GM19372 (cell line): Measurements from ENCODE around the gene ZBTB4.

Experiments
- ATAC-seq: cut with Tn5 transposase; IDR thresholded peaks from one replicate; pipeline ENCODE4 v1.9.1; 2021; ENCODE audit warnings: mild to moderate bottlenecking, low read depth, moderate library complexity; ENCODE audit not compliant: unreplicated experiment

ZBTB4 gene

GRCh38 chr17:7444682-7445618, 34.5 kb downstream of the ZBTB4 start, which contains the start of gene CHRNB1:
TSS of gene CHRNB1 (plus strand) at chr17:7445061. CDS start at chr17:7445128, 67 bp downstream.
- ATAC-seq, result no peak

GRCh38 chr17:7443499-7444485, 35.6 kb downstream of the ZBTB4 start:
- ATAC-seq, result no peak

- ATAC-seq, result no peak
Observed at GRCh38 chr17:7442142-7442541, 37.3 kb downstream of the ZBTB4 start.

- no peak for ATAC-seq
Observed at GRCh38 chr17:7441266-7441665, 38.2 kb downstream of the ZBTB4 start.

GRCh38 chr17:7440834-7441195, 38.6 kb downstream of the ZBTB4 start:
- ATAC-seq, result no peak

GRCh38 chr17:7440113-7440833, 39.2 kb downstream of the ZBTB4 start:
- ATAC-seq, result no peak

GRCh38 chr17:7439462-7440112, 39.8 kb downstream of the ZBTB4 start, which contains the start of gene FGF11:
TSS of gene FGF11 (plus strand) at chr17:7439512. CDS start at chr17:7439621, 109 bp downstream.
- ATAC-seq, result no peak

- ATAC-seq, result no peak
Observed at GRCh38 chr17:7438656-7439460, 40.6 kb downstream of the ZBTB4 start.

- no peak for ATAC-seq
Observed at GRCh38 chr17:7437950-7438614, 41.3 kb downstream of the ZBTB4 start.

- ATAC-seq, result no peak
Observed at GRCh38 chr17:7437369-7437863, 42.0 kb downstream of the ZBTB4 start.

GRCh38 chr17:7436556-7437368, 42.7 kb downstream of the ZBTB4 start:
- ATAC-seq, result no peak

GRCh38 chr17:7435676-7436555, 43.5 kb downstream of the ZBTB4 start:
- peak; percentile 3 for ATAC-seq

GRCh38 chr17:7432296-7432695, 47.1 kb downstream of the ZBTB4 start:
- no peak for ATAC-seq

GRCh38 chr17:7431231-7431630, 48.2 kb downstream of the ZBTB4 start:
- no peak for ATAC-seq

GRCh38 chr17:7429722-7430121, 49.7 kb downstream of the ZBTB4 start:
- ATAC-seq, result no peak

GRCh38 chr17:7428557-7428956, 50.9 kb downstream of the ZBTB4 start, which contains the start of gene SPEM3:
TSS of gene SPEM3 (plus strand) at chr17:7428857. CDS start at chr17:7428903, 46 bp downstream.
- ATAC-seq, result no peak
